Activated CD4-positive, alpha-beta T cell treated with anti-CD3 and anti-CD28 coated beads, Interleukin-2, amount 50 U/mL, for 16 hours (primary cell): ENCODE measurements around the gene ASCL2.
"Not testable (repeated sequence)": the region's sequence is repeated elsewhere in the genome, so short reads cannot be mapped to it uniquely, and the experiment has no call there.

Experiments
- DNase-seq: peaks from one replicate; pipeline ENCODE4 v3.0.0-alpha.2; 2020

Gene ASCL2

DNA sequence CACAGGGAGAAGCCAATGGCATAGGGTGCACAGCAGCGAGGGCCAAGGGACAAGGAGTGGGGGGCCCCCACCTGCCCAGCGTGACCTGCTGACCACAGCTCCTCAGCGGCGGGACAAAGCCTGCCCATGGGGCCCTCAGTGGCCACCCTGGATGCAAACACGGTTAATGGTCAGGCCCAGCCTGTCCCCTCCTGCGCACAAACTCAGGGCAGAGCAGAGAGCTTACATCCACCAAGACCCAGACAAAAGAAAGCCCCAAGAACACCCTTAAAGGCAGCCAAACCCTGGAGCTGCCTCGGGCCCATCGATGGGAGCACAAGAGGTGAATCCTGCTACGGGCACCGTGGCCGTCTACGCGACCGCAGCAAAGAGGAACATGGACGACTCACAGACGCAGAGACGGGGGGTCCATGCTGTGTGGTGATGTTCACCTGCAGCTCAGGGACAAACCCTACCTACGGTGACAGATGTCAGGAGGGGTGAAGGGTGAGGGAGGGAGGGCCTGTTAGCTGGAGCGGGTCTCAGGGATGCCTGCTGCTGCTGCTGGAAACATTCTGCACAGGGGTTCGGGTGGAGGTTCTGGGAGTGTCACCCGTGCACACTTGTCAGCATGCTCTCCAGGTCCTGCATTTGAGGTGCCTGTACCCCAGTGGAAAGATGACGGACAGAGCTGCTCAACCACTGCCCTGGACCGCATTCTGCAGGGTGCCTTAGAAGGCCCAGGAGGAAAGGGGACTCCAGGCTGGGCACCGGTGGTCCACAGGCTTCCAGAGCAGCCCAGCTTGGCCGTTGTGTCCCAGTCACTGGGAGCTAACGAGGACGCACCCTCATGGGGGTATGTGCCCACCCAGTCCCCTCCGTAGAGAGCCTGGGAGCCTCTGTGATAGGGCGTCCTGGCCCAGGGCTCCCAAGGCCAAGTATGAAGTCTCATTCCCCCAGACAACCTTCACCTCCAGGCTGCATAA lies 11.6 kb downstream of the ASCL2 start:
- DNase-seq: no peak

DNA sequence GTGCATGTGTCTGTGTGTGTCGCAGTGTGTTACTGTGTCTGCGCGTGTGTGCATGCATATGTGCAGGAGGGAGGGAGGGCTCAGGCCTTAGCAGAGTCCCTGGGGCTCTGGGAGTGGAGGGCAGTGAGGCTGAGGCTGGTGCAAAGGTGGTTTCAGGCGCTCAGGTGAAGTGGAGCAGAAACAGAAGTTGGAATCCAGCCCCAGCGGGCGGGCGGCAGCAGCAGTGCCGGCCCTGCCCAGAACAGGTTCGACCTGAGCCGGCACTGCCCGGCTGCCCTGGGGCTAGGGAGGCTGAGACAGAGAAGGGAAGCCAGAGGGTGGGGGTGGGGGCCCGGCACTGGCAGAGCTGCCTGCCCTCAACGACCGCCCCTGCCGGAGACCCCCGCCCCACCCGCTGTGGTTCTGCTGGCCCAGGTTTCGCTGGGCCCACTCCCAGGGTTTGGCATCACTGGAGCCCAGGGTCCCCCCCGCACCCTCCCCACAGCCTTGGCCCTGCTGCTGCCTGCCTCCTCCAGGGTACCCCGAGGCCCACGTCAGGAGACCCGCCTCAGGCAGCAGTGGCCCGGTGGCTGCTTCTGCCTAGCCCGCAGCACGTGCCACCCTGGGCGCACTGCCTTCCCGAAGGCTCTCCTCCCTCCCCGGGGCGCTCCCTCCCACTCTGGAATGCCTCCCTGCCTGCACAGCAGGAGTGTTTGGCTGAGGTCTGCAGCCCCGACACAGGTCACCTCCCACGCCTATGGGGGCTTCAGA lies 13.3 kb downstream of the ASCL2 start:
- no peak for DNase-seq

DNA sequence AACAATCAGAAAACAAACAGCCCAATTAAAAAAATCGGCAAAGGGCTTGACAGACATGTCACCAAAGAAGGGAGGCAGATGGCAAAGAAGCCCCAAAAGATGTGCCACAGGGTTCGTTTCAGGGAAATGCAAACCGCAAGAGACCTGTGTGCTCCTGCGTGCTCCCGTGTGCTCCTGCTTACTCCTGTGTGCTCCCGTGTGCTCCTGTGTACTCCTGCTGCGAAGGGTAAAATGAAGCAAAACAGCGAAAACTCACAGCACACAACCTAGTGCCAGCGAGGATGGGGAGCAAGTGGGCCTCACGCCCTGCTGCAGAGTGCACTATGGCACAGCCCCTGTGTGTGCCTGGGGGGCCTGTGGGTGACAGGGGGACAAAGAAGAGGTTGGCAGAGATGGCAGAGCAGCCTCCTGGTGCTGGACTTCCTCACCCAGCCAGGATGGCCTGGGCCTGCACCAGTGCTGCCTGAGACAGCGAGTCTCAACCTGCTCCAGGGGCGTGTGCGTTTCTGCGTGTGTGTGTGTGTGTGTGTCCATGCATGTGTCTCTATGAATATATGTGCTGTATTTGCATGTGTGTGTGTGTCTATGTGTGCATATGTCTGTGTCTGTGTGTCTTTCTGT lies 14.0 kb downstream of the ASCL2 start:
- DNase-seq: no peak

DNA sequence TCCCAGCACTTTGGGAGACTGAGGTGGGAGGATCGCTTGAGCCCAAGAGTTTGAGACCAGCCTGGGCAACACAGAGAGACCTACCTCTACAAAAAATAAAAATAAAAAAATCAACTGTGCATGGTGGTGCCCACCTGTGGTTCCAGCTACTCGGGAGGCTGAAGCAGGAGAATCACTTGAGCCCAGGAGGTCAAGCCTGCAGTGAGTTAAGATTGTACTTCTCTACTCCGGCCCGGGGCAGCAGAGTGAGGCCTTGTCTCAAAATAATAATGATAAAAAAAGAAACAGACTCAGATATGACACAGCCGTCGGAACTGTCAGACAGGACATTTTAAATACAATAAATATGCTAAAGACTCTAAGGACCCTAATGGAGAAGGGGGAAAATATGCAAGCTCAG lies 18.4 kb downstream of the ASCL2 start:
- no peak for DNase-seq

DNA sequence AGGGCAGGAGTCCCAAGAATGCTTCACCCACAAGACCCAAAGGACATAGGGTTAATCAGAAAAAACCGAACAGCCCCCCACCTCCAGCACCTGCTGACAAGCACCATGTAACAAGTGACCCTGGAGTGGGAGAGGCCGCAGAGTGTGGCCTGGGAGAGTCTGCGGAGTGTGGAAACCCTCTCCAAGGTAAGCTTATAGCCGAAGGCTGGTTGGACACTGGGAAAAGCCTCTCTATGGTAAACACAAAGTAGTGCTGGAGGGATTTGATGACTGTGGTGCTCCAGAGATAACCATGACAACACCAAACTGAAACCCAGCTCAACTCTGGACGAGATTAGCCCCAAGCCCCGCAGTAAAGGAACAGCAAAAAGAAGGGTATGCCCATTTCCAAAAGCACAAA lies 19.2 kb downstream of the ASCL2 start:
- DNase-seq: no peak

DNA sequence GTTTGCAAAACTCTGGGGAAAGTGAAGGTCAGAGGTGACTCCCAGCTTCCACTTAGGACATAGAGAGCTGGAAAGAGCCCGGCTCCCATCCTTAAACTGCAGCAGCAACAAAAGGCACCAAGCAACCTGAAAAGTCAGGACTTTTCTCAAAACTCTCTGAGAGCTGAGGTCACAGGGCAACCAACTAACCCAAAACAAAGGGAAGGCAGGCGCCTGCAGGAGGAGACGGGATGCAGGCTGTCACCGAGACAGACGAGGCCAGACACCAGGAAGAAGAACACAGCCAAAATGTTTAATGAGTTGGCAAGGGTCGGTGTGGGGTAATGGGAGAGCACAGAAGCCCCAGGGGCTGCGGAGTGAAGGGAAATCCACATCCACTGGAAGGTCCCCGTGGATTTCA lies 19.9 kb downstream of the ASCL2 start:
- DNase-seq: no peak

DNA sequence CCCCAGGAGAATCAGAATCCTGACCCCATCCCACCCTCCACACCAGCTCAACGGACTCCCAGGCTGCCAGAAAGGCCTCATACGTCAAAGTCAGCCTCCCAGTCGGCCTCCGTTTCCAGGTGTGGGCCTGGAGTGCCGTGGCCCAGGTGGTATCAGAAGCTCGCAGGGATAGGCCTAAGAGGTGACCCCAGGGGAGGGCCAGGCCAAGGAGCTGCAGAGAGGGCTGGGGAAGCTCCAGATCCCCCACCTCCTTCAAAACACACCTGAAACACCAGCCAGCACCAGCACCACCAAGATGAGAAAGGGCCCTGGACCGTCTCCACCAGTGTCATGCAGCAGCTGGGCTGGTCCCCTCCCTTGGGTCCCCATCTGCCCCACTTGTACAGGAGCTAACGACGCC lies 20.3 kb downstream of the ASCL2 start:
- no peak for DNase-seq

DNA sequence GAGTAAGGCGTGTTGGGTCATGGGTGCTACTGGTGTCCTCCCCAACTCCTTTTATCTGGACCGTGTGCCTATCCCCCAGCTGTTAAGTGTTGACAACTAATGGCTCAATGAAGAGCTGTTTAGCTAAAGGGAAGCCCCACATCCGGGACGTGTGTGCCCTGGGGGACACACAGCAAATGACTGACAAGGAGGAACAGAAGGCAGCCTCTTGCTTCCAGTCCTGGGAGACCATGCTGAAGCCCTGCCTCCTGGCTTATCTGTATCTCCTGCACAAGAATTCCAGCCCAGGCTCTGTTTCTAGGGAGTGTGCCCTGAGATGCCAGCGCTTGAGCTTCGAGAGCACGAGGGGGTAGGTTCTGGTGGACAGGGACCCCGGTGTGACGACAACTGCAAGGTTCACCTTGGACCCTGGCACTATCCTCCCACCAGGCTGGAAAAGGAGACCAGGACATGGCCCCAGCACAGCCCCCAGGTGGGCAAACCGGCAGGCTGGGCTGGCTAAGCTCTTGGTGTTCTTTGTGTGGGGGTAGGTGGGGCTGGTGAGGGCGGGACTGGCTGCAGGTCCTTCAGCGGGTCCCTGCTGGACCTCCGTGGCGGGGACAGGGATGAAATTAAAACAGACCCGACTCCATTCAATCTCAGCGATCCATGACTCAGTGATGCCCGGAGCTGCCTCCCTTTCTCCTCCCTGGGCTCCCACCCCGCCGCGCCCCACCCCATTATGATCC lies 21.0 kb downstream of the ASCL2 start:
- no peak for DNase-seq

DNA sequence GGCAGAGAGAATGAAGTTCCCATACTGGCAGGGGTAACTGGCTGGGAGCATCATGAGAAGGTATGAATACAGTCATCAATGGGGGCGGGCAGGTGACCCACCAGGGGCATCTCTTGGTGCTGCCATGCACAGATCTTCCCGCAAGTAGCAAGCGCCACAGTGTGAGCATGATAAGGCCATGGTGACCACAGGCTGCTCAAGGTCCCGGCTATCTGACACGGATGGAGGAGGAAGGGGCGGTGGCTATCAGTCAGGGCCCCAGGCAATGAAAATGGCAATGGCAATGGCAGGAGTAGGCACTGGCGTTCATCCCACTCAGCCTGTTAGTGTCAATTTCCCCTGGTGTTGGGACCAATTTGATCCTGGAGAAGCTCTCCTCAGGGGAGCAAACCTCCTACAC lies 21.6 kb downstream of the ASCL2 start:
- DNase-seq: no peak

DNA sequence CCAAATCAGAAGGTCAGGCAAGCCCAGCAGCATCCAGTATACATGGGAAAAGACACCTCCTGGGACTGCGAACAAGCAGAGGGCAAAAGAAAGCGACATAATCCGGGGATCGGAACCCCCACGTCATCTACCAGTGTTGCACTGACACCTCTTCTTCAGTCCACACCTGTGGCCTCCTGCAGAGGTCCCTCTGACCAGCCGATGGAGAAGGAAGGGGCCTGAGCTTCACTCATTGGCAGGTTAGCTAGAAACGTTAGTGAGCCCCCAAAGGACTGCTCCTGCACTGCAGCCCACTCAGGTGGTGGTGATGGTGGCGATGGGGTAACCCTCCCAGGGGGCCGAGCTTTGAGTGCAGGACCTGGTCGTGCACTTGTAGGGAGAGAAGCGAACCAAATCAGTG lies 22.1 kb downstream of the ASCL2 start:
- no peak for DNase-seq

DNA sequence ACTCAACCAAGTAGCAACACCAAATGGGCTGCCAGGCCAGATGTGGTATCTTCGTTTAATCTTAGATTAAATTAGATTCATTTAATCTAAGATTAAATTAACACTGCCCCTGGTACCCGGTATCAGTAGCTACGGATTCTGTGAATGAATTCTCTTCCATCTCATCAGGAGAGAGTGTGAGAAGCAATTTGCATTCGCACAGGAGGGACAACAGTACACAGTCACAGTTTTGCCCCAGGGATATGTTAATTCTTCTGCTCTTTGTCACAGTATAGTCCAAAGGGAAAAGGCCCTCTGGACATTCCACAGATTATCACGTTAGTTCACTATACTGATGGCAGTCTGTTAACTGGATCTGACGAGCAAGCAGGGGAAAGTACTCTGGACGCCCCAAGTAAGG lies 22.9 kb downstream of the ASCL2 start:
- no peak for DNase-seq

DNA sequence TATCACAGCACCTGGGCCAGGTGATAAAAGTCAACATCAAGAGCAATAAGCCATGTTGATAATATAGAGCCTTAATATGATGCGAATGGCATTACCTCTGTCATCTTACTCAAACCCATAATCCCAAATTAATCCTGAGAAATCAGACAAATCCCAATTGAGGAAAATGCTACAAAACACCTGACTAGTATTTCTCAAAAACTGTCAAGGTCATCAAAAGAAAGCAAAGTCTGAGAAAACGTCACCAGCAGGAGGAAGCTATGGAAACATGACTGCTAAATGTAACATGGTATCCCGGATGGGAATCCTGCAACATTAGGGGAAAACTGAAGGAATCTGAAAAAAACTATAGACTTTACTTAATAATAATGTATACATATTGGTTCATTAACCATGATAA lies 29.6 kb downstream of the ASCL2 start:
- DNase-seq: no peak

DNA sequence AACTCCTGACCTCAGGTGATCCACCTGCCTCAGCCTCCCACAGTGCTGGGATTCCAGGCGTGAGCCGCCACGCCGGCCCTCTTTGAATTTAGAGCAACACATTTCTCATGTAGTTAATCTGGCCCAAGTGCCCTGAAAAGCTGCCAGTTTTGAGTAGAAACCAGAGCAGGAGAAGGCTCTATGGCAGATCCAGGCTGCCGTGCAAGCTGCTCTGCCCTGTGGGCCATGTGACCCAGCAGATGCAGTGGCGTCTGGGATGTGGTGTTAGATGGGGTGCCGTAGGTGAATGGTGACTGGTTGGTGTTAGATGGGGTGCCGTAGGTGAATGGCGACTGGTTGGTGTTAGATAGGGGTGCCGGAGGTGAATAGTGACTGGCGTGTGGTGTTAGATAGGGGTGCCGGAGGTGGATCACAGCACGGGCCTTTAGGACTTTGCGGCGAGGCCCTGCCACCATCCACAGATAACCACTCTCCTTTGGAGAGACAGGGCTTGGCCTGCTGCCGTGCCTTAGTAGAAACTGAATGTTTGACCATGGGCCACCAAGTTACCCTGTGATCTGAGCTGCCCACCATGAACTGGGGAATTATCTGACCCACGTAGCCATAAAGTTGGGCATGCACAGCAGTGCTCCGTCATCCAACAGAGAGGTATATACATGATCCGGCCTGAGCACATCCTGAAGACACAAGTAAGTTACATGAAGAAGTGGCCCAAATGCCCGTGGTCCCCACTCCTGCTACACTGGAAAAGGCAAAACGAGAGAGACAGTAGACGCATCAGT lies 32.7 kb downstream of the ASCL2 start:
- no peak for DNase-seq

DNA sequence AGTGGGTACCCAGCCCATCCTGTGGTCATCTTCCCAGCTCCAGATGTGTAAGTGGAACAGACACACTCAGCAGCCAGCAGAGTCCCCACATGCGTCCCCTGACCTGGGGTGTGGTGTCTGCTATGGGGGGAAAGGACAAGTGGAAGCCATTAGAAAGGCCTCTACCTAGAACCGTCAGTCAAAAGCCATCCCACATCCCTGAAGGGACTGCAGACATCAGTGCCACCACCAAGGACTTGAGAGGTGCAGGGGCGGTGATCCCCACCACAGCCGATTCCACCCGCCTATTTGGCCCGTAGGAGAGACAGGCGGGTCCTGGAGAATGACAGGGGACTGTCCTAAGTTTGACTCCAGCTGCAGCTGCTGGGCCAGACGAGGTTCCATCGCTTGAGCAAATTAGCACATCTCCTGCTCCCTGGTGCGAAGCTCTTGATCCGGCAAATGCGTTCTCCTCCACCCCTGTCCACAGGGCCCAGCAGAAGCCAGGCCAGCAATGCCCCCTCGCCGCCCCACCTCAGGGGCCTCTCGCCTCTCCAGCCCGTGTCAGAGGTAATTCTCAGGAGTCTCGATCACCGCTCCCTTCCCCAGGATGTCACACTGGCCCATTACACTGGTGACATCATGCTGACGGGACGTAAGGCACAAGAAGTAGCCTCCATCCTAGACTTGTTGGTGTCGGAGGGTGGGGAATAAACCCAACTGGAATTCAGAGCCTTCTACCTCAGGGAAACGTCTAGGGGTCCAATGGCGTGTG lies 33.8 kb downstream of the ASCL2 start:
- not testable (repeated sequence) for DNase-seq

DNA sequence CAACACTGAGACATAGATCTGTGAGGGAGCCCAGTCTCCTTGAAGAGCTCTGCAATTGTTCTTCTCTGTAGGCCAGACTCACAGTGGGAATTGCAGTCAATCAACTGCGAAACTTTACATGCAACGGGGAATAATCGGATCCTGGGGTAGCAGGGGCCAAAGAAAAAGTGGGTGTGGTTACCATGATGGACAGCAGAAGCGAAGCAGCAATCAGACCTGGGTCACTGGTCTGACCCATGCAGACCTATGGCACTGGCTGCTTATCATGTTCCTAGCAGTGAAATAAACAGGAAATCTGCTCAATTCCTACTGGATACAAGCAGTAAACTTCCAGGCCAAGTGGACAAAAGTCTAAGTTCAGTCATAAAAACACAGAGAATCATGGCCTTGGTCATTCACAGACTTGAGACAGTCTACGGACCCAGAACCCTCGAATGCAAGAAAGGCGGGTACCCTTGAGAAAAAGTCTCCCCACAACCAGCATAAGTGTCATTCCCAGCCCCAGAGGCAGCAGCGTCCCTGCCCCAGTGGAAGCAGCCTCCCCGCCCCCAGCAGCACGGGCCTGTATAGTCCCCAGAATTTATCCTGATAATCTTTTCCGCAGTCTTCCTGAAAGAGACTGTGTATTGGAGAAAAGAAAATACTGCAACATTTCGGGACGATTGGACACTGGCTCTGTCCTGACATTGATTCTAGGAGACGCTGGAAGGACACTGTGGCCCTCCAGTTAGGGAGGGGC lies 34.6 kb downstream of the ASCL2 start:
- DNase-seq: no peak

DNA sequence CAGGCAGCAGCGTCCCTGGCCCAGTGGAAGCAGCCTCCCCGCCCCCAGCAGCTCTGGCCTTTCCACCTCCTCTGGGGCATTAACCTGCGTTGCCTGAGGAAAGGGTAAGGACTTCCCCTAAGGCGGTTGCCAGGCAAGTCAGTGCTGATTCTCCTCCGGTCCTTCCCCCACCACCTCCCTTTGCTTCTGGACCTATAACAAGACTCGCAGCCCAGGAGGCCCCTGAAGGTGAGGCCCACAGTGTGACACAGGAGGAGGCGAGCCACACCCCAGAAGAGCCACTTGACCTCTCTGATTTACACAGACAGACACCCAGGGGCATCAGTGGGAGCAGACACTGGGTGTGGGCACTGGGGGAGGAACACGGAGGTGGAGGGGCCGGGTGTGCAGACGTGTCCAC lies 35.4 kb downstream of the ASCL2 start:
- DNase-seq: no peak

DNA sequence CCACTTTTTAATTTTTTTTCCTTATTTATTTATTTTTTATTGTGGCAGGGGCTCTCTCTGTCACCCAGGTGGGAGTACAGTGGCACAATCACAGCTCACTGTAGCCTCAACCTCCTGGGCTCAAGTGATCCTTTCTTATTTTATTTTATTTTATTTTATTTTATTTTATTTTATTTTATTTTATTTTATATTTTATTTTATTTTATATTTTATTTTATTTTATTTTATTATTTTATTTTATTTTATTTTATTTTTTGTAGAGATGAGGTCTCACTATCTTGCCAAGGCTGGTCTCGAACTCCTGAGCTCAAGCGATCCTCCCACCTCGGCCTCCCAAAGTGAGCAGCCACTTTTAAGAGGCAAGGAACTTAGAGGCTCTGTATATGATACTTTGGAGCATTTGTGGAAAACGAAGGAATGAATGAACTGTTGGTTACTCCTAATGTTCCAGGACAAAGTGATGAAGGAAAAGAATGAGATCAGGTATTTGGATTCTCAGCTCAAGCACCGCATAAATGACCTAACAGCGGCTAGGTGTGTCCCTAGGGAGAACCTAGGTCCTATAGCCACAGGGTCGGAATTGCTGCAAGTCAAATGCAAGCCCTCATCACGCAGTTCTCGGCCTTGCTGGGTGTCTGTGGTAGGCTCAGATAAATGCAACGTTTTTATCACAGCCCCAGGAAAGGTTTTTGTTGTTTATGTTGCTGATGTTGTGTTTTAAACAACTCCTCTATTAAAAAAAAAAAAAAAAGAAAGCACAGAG lies 36.5 kb downstream of the ASCL2 start:
- DNase-seq: no peak

DNA sequence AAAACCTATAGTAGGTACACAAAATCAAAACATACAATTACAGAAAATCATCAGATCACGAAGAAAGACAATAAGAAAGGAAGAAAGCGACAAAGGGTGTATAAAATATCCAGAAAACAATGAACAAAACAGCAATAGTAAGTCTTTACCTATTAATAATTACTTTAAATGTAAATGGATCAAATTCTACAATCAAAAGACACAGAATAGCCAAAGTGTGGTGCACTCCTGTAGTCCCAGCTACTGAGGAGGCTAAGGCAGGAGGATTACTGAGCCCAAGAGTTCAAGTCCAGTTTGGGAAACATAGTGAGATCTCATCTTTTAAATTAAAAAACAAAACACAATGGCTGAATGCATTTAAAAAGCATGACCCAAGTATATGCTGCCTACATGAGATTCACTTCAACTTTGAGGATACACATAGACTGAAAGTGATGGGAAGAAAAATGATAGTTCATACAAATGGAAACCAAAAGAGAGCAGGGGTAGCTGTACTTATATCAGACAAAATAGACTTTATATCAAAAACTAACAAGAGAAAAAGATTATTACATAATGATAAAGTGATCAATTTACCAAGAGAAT lies 40.6 kb downstream of the ASCL2 start:
- DNase-seq: no peak

DNA sequence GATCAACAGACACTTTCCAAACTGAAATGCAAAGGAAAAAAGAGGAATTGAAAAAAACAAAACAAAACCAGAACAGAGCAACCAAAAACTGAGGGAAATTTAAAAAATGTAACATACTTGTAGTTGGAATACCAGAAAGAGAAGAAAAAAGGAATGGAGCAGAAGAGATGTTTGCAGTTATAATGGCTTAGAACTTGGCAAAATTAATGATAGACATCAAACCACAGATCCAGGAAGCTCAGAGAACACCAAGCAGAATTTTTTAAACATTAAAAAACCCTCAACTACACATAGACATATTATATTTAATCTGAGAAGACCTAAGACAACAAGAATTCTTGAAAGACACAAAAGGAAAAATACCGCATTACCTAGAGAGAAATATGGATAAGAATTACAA lies 46.1 kb downstream of the ASCL2 start:
- DNase-seq: no peak
